Hematopoietic multipotent progenitor cell treated with erythropoietin and hydrocortisone succinate and interleukin-3 and kit ligand, for 8 days (in vitro differentiated cells): Measurements from ENCODE around the gene EDC4.
A peak's percentile ranks its signal among the peaks of the same experiment; 100 is the strongest.
"Not testable (repeated sequence)": the region's sequence is repeated elsewhere in the genome, so short reads cannot be mapped to it uniquely, and the experiment has no call there.

ENCODE experiments used
- DNase-seq: peaks from one replicate; pipeline ENCODE4 v3.0.0-alpha.2; 2015

EDC4 gene

GRCh38 chr16:67853670-67854069 is 19.2 kb upstream of the EDC4 start:
- DNase-seq = no peak

GRCh38 chr16:67855789-67856188 is 17.1 kb upstream of the EDC4 start:
- DNase-seq = no peak

- DNase-seq = no peak
Measured at GRCh38 chr16:67856927-67857546, 15.8 kb upstream of the EDC4 start.

GRCh38 chr16:67857547-67858233 is 15.2 kb upstream of the EDC4 start:
- DNase-seq = peak; percentile 43

- no peak for DNase-seq
Measured at GRCh38 chr16:67858500-67858899, 14.4 kb upstream of the EDC4 start.

- peak; percentile 32 for DNase-seq
Measured at GRCh38 chr16:67860589-67861398, 12.1 kb upstream of the EDC4 start.

GRCh38 chr16:67861877-67862276 is 11.0 kb upstream of the EDC4 start:
- DNase-seq = no peak

GRCh38 chr16:67862623-67863583 is 9.9 kb upstream of the EDC4 start:
- DNase-seq = no peak

GRCh38 chr16:67864044-67864443 is 8.8 kb upstream of the EDC4 start:
- DNase-seq = not testable (repeated sequence)

- no peak for DNase-seq
Measured at GRCh38 chr16:67864594-67864993, 8.3 kb upstream of the EDC4 start.

- DNase-seq = peak; percentile 67
Measured at GRCh38 chr16:67865318-67865717, 7.5 kb upstream of the EDC4 start.

- DNase-seq = no peak
Measured at GRCh38 chr16:67868290-67868689, 4.6 kb upstream of the EDC4 start.

- DNase-seq = no peak
Measured at GRCh38 chr16:67869653-67870052, 3.2 kb upstream of the EDC4 start.

- no peak for DNase-seq
Measured at GRCh38 chr16:67871256-67871655, 1.6 kb upstream of the EDC4 start.

GRCh38 chr16:67872131-67872630 is 671 bp upstream of the EDC4 start:
- DNase-seq = no peak

GRCh38 chr16:67873435-67874370 is 851 bp downstream of the EDC4 start:
- no peak for DNase-seq

GRCh38 chr16:67874372-67874771 is 1.5 kb downstream of the EDC4 start:
- DNase-seq = no peak

GRCh38 chr16:67877064-67877463 is 4.2 kb downstream of the EDC4 start:
- no peak for DNase-seq

GRCh38 chr16:67878232-67878631 is 5.4 kb downstream of the EDC4 start:
- DNase-seq = no peak

GRCh38 chr16:67878846-67879245 is 6.0 kb downstream of the EDC4 start:
- DNase-seq = no peak

- no peak for DNase-seq
Measured at GRCh38 chr16:67879462-67879861, 6.6 kb downstream of the EDC4 start.
